ENCODE results near the gene PDE4B.

DNA sequence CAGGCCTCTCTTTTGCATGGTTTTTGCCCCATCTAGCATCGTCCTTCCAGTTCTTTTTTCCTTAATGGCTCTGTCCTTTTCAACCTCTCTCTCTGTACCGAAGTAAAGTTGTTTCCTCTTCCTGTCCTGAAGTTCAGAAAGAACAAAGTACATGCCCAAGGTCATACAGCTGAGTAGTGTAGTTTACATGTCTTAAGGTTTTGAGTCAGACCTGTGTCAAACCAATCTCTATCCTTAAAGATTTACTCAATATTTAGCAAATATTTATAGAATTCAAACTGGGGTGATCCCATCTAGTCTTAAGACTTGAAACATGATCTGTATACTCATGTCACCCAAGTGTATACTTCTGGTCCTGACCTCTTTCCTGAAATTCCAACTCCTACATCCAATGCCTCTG is 622.6 kb downstream of the PDE4B start:
- TF ChIP-seq POLR2A (IDR thresholded peaks at IDR 0.05; ENCODE audit: low read length) = no peak
- TF ChIP-seq GATA1 (IDR thresholded peaks at IDR 0.05; ENCODE audit: low read depth, low read length) = no peak

All from erythroblast (primary cell).